NT2/D1 (cell line): Measurements from ENCODE around the gene INHBB.
"Not testable (repeated sequence)": the region's sequence is repeated elsewhere in the genome, so short reads cannot be mapped to it uniquely, and the experiment has no call there.

Source experiments
- DNase-seq: peaks from one replicate; pipeline ENCODE4 v3.0.0-alpha.2; 2011; ENCODE audit warnings: low read depth, low spot score
- H3K27me3 ChIP-seq: 2 replicates; pipeline ENCODE4 v1.6.0; 2011; ENCODE audit warnings: mild to moderate bottlenecking; ENCODE audit not compliant: insufficient read length, insufficient read depth
- H3K36me3 ChIP-seq: 2 replicates; pipeline ENCODE4 v1.6.1; 2011; ENCODE audit warnings: mild to moderate bottlenecking, low read length, mixed read lengths; ENCODE audit not compliant: insufficient read depth, insufficient read length
- H3K4me1 ChIP-seq: 2 replicates; pipeline ENCODE4 v1.5.1; 2011; ENCODE audit not compliant: insufficient read depth, insufficient read length
- H3K4me3 ChIP-seq: 2 replicates; pipeline ENCODE4 v1.5.1; 2011; ENCODE audit warnings: low read depth; ENCODE audit not compliant: insufficient read length
- H3K9ac ChIP-seq: 2 replicates; pipeline ENCODE4 v1.6.0; 2011; ENCODE audit warnings: low read depth; ENCODE audit not compliant: insufficient read length
- H3K9me3 ChIP-seq: 2 replicates; pipeline ENCODE4 v1.5.1; 2011; ENCODE audit warnings: mild to moderate bottlenecking, low read length; ENCODE audit not compliant: insufficient read depth
- SUZ12 ChIP-seq: IDR thresholded peaks from 2 replicates; pipeline ENCODE4 v1.6.1; 2011; ENCODE audit not compliant: insufficient read length, insufficient read depth; ENCODE audit errors: extremely low read depth
- YY1 ChIP-seq: IDR thresholded peaks from 2 replicates; pipeline ENCODE4 v1.6.1; 2011; ENCODE audit not compliant: insufficient read length, insufficient read depth
- ZNF274 ChIP-seq: IDR thresholded peaks from 2 replicates; pipeline ENCODE4 v1.6.1; 2011; ENCODE audit warnings: mild to moderate bottlenecking, low read depth, low read length

The INHBB gene

DNA sequence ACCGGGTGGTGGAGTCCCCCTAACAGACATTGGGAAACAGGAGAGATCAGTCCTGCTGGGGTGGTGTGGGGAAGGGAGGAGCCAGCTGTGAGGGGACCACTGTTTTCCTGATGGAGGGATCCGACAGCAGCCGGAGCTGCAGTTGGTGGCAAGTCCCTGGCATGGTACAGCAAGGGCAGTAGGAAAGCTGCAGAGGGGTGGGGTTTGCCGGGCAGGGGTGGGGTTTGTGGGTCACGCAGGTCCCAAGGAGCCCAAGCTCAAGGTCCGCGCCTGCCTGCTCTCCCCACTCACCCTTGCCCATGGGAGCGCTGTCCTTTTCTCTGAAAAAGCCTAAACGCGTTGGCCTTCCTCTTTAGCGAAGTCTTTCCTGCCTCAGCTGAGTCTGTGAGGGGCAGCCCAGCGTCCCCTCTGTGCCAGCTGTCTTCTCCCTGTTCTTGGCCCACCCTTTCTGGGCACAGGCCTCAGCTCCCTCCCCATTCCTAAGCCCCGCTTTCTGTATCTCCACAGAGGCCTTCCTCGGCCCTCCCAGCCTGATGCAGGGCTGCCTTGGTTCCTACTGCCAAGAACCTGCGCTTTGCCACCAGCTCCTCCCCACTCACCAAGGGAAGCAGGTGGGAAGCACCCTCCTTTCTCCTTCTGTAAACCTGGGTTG is 29.3 kb upstream of the INHBB start:
- TF ChIP-seq ZNF274 (no peak), SUZ12 (no peak), YY1 (no peak)
- Histone ChIP-seq H3K27me3 (peaks cover 43% of the 10 kb centered on the region), H3K9me3 (no peaks in the 10 kb centered on the region), H3K4me3 (no peak overlapping the region), H3K36me3 (no peaks in the 10 kb centered on the region), H3K4me1 (peaks cover 12% of the 10 kb centered on the region), H3K9ac (no peak overlapping the region)
- no peak for DNase-seq

DNA sequence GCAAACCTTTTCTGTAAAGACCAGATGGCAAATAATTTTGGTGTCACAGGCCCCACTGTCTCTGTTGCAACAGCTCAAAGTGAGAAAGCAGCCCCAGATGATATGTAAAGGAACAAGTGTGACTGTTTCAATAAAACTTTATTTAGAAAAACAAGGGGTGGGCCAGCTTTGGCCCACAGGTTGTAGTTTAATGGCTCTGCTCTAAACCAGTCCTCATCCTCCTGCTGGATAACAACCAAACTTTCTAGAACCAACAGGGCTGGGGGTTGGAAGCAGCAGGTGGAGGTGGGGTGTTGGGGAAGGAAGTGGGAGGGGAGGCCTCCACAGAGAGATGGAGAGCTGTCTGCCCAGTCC is 28.8 kb upstream of the INHBB start:
- Histone ChIP-seq H3K4me3 (no peak overlapping the region), H3K27me3 (peaks cover 39% of the 10 kb centered on the region), H3K9ac (no peak overlapping the region), H3K9me3 (peaks cover under 1% of the 10 kb centered on the region; the same call in 1 of the 2 replicates), H3K36me3 (no peaks in the 10 kb centered on the region), H3K4me1 (peaks cover 12% of the 10 kb centered on the region)
- TF ChIP-seq SUZ12 (no peak), YY1 (no peak), ZNF274 (no peak)
- DNase-seq = no peak

DNA sequence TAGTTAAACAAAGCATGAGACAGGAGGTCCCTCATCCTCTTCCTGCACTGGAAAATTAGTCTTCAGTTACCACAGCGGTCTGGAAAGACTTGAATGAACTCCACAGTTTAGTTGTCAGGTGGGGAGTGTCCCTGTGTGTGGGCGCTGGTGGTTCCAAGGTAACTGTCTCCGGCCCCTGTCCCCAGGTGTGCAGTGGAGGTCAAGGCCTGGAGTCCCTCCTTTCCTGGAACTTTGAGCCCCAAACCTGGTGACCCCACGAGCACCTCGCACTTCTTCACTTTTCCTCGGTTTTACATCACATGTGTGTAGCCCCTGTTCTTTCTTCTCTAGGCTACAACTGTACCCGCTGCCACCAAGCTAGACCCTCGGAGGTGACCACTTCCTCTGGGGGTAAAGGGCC is 28.0 kb upstream of the INHBB start:
- no peak for TF ChIP-seq SUZ12
- TF ChIP-seq YY1 = no peak
- no peak for TF ChIP-seq ZNF274
- Histone ChIP-seq H3K4me3 (no peak overlapping the region), H3K27me3 (peaks cover 36% of the 10 kb centered on the region), H3K9me3 (peaks cover 4% of the 10 kb centered on the region; the same call in 1 of the 2 replicates), H3K4me1 (peaks cover 10% of the 10 kb centered on the region), H3K9ac (no peak overlapping the region), H3K36me3 (no peaks in the 10 kb centered on the region)
- no peak for DNase-seq

DNA sequence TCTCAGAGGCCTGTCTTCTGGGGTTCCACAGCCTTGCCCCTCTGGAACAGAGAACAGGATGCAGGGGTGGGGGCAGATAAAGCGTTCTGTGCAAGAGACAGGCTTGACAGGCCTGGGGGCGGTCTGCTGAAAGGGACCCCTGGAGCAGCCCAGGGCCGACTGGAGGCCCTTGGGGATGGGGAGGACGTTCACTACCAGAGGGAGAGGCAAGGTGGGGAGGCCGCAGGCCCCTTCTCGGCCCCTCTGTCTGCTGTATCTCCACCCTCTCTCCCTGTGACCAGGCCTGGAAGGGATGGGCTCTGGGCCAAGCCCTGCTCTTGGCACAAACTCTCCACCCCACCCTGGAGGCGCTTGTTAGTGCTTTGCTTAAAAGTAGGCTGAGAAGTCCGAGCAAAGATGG is 27.3 kb upstream of the INHBB start:
- no peak overlapping the region for H3K4me3 ChIP-seq
- peaks cover 9% of the 10 kb centered on the region for H3K4me1 ChIP-seq
- peaks cover 32% of the 10 kb centered on the region for H3K27me3 ChIP-seq
- H3K36me3 ChIP-seq = no peaks in the 10 kb centered on the region
- peaks cover 4% of the 10 kb centered on the region; the same call in 1 of the 2 replicates for H3K9me3 ChIP-seq
- H3K9ac ChIP-seq = no peak overlapping the region
- TF ChIP-seq ZNF274 (no peak), SUZ12 (no peak), YY1 (no peak)
- no peak for DNase-seq

DNA sequence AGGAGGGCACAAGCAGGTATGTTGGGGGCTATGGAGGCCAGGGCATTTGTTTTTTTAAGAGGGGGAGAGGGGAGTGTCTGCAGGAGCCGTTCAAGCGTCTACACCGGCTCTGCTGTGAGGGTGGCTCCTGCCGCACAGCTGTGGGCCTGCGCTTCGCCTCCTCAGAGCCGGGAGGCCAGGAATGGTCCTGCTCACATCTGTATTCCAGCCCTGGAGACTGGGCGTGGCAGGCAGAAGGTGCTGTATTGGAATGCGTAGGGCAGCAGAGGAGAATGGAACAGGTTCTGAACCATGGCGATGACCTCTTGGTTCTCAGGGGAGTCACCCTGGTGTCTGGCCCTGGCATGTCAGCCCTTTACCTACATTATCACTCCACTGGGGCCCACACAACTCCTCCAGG is 26.8 kb upstream of the INHBB start:
- peaks cover 9% of the 10 kb centered on the region for H3K4me1 ChIP-seq
- DNase-seq = no peak
- no peaks in the 10 kb centered on the region for H3K36me3 ChIP-seq
- H3K27me3 ChIP-seq = peaks cover 27% of the 10 kb centered on the region
- H3K4me3 ChIP-seq = no peak overlapping the region
- TF ChIP-seq SUZ12 (no peak), ZNF274 (no peak), YY1 (no peak)
- peaks cover 4% of the 10 kb centered on the region; the same call in 1 of the 2 replicates for H3K9me3 ChIP-seq
- H3K9ac ChIP-seq = no peak overlapping the region

DNA sequence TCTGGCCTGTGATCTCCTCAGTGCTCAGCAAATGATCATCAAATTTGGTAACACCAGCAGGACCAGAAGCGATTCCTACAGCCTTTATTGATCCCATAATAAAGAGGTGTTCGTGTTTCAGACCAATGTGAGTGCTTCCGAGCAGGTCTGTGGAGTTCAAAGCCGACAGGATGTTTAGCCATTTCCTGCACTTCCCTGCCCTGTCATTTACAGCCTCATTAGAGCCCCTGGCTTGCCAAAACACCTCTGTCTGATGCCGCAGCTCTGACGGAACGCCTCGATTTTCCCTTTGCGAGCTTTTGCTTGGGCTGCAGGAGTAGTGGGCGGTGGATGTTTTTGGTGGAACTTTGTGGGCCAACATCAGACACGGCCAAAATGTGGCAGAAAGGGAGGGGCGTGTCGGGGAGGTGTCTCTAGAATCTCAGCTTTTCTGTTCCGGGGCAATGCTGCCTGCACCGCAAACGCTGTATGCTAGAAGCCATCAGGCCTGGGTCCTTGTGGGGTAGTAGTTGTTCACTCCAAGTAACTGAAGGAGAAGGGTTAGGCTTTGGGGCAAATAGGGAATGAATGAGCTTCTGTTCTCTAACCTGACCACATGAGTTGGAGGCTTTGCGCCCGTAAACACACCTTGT is 26.1 kb upstream of the INHBB start:
- Histone ChIP-seq H3K36me3 (no peaks in the 10 kb centered on the region), H3K27me3 (peaks cover 20% of the 10 kb centered on the region), H3K9me3 (peaks cover 4% of the 10 kb centered on the region; the same call in 1 of the 2 replicates), H3K9ac (no peak overlapping the region), H3K4me3 (no peak overlapping the region), H3K4me1 (peaks cover 9% of the 10 kb centered on the region)
- TF ChIP-seq ZNF274 (no peak), SUZ12 (no peak), YY1 (no peak)
- no peak for DNase-seq

DNA sequence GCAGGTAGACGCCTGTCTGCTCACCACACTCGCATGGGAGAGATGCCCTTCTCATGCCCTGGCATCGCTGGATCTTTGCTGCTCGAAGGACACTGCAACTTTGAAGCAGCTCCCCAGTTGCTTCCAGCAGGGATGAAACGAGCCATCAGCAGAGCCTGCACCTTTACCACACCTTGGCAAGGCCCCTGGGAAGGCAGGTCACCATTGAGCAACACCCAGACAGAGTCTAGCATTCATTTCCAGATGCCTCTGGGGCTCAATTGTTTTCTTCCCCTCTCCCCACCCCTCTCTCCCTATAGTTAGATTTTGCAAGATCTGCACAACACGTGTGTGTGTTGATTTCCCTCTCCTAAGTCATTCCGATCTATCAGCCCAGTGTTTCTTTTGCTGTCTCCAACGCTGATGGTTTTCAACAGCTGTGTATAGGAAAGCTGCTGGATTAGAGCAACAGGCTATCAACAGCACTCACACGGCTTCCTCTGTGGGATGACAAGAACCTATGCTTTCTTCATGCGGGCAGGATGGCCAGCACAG is 25.6 kb upstream of the INHBB start:
- TF ChIP-seq ZNF274 (no peak), SUZ12 (no peak), YY1 (no peak)
- DNase-seq = no peak

DNA sequence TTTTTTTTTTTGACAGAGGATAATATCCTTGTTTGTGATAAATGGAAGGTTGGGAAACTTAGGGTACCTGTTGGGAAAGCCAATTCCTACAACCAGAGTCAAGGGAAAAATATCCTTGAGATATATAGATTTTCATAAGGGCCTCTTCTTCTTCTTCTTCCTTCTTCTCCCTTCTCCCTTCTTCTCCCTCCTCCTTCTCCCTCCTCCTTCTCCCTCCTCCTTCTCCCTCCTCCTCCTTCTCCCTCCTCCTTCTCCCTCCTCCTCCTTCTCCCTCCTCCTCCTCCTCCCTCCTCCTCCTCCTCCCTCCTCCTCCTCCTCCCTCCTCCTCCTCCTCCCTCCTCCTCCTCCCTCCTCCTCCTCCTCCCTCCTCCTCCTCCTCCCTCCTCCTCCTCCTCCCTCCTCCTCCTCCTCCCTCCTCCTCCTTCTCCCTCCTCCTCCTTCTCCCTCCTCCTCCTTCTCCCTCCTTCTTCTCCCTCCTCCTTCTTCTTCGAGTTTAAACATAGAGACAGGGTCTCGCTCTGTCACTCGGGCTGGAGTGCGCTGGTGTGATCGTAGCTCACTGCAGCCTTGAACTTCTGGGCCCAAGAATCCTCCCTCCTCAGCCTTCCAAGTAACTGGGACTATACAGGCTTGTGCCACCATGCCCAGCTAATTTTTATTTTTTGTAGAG is 24.9 kb upstream of the INHBB start:
- not testable (repeated sequence) for H3K36me3 ChIP-seq, H3K9me3 ChIP-seq, H3K9ac ChIP-seq, H3K4me1 ChIP-seq, H3K27me3 ChIP-seq, DNase-seq, H3K4me3 ChIP-seq

More for the DNA sequence above, 25.6 kb upstream of the INHBB start:
- Histone ChIP-seq H3K4me1 (peaks cover 7% of the 10 kb centered on the region), H3K9ac (no peak overlapping the region), H3K36me3 (no peaks in the 10 kb centered on the region), H3K9me3 (peaks cover 4% of the 10 kb centered on the region; the same call in 1 of the 2 replicates), H3K27me3 (peaks cover 15% of the 10 kb centered on the region), H3K4me3 (no peak overlapping the region)
